NOMO-1 treated with DMSO at 0.1 percent for 48 hours (cell line): ENCODE results near the gene UGT1A5.

Experiments used
- DNase-seq: peaks from one replicate; lab custom pipeline; 2025; ENCODE audit not compliant: unreplicated experiment; lab: John Stamatoyannopoulos, UW

UGT1A5 gene

DNA sequence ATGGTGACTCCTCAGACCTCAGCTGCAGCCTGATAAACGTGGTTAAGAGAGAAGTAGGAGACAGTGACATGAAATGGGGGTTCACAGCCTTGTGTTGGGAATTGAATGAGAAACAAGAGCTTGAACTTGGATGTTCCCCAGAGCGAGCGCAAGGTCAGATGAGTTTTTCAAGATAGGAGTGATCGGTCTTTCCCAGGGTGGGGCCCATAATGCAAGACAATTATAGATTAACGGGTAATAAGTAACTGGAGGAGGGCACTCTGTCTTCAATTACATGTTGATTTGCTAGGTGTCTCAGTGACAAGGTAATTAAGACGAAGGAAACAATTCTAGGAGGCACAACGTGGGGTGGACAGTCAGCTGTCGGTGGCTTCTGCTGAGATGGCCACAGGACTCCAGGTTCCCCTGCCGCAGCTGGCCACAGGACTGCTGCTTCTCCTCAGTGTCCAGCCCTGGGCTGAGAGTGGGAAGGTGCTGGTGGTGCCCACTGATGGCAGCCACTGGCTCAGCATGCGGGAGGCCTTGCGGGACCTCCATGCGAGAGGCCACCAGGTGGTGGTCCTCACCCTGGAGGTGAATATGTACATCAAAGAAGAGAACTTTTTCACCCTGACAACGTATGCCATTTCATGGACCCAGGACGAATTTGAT, at the start of gene UGT1A5:
TSS of gene UGT1A5 (plus strand) at position 297 of the 651 bp plus-strand sequence. CDS start at position 382, 85 bp downstream.
- no peak for DNase-seq

DNA sequence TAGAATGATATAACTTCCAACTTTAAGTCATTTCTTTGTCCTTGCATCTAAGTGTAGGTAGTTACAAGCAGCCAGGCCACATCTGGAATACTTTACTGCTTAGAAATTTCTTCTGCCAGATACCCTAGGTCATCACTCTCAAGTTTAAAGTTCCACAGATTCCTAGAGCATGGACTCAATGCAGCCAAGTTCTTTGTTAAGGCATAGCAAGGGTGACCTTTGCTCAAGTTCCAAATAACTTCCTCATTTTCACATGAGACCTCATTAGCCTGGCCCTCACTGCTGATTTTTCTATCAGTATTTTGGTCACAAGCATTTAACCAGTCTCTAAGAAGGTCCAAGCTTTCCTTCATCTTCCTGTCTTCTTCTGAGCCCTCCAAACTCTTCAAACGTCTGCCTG, 48.8 kb upstream of the UGT1A5 start:
- DNase-seq, result no peak

DNA sequence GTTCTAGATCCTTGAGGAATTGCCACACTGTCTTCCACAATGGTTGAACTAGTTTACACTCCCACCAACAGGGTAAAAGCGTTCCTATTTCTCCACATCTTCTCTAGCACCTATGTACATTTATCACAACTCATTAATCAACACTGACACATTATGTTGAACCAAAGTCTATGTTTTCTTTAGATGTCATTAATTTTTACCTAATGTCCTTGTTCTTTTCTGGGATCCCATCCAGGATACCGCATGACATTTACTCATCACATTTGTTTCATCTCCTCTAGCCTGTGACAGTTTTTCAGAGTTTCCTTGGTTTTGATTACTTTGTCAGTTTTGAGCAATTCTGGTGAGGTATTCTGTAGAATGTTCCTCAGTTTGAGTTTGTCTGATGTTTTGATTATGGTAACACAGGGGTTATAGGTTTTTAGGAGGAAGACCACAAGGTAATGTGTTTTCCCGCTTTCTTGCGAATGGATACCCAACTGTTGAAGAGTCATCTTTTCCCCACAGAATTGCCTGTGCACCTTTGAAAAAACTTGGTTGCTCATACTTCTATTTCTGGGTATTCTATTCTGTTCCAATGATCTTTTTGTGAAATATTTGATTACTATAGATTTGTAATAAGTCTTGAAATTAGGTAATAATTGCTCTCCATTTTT, 44.0 kb upstream of the UGT1A5 start:
- no peak for DNase-seq

DNA sequence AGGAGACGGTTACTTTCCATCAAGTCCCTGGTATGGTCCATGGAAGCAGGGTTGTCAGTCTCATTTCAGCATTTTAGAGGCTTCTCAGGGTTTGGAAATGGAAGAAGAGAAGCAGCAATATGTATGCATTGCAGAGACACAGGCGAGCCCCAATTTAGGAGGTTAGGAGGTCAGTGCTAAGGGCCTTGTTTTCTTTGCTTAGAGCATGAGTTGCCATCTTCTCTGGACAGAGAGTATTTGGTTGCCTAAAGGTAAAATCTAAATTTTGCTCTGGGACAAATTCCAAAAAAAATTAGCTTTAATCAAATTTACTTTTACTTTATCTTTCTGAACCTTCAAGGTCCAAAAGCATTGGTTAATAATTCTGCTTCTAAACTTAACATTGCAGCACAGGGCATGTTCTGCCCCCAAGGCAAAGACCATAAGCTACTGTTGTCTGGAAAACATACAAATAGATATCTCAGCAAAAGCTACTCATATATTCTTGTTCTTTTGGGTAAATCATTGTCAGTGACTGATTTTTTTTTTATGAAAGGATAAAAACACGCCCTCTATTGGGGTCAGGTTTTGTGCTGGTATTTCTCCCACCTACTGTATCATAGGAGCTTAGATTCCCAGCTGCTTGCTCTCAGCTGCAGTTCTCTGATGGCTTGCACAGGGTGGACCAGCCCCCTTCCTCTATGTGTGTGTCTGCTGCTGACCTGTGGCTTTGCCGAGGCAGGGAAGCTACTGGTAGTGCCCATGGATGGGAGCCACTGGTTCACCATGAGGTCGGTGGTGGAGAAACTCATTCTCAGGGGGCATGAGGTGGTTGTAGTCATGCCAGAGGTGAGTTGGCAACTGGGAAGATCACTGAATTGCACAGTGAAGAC, 41.2 kb upstream of the UGT1A5 start, which contains the start of gene UGT1A9:
TSS of gene UGT1A9 (plus strand) at position 609 of the 872 bp plus-strand sequence. CDS start at position 646, 37 bp downstream.
- no peak for DNase-seq

GRCh38 chr2:233672886-233673285, 39.8 kb upstream of the UGT1A5 start:
- peak; percentile 18 for DNase-seq

GRCh38 chr2:233673896-233674295, 38.8 kb upstream of the UGT1A5 start:
- no peak for DNase-seq

DNA sequence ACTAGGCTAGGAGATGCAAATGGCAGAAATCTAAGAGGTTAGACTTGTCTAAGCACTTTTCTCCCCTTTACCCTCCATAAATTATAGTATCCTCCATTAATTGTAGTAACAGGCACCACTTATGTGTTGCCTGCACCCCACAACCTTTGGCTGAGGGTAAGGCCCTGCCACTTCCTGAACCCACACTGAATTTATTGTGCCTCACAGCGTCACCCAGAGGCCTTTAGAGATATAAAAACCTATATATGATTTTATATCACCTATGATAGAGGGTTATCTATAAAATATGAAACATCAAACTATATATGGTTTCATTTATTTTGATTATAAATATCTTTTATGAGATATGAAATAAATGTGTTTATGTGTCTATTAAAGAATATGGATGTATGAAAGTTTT, 38.4 kb upstream of the UGT1A5 start:
- DNase-seq, result no peak

DNA sequence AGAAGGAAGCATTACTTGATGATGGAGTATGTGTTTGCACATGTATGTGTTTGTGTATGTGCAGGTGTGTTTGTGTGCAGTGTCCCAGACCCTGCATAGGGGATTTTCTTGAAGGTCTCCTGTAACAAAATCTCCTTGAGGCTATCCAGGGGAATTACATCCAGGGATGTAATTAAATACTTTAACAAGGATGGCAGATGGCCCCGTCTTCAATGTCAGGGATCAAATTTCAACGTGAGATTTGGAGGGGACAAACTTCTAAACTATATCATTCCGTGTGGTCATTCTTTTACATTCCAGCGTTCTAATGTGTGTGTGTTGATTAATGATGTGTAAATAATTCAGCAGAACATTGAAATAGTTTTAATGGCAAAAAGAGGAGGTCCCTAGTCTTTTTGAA, 37.7 kb upstream of the UGT1A5 start:
- DNase-seq, result no peak

DNA sequence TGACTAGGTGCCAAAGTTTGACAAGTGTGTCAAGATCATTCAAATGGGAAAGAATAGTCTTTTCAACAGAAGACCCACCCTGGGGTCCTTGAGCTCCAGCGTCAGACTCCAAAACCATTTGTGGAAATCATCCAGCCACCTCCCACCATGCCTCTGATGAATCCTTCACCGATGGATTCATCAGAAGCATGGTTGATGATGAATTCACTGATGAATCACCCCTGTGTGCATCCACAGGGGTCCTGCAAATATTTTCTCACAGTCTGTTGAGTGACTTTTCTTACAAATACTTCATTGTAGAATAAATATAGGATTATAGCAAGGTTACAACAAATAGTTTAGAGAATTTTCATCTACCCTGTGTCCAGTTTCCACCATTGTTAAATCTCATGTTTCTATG, 36.7 kb upstream of the UGT1A5 start:
- no peak for DNase-seq

- DNase-seq, result no peak
These were observed 33.5 kb upstream of the UGT1A5 start for GRCh38 chr2:233679196-233679595.

- DNase-seq, result no peak
These were observed 32.2 kb upstream of the UGT1A5 start for GRCh38 chr2:233680361-233681045.

GRCh38 chr2:233681521-233682099, 31.1 kb upstream of the UGT1A5 start, which contains the start of gene UGT1A7:
TSS of gene UGT1A7 (plus strand) at chr2:233681901. CDS start at chr2:233681938, 37 bp downstream.
- no peak for DNase-seq

- no peak for DNase-seq
These were observed 28.1 kb upstream of the UGT1A5 start for GRCh38 chr2:233684640-233685039.

DNA sequence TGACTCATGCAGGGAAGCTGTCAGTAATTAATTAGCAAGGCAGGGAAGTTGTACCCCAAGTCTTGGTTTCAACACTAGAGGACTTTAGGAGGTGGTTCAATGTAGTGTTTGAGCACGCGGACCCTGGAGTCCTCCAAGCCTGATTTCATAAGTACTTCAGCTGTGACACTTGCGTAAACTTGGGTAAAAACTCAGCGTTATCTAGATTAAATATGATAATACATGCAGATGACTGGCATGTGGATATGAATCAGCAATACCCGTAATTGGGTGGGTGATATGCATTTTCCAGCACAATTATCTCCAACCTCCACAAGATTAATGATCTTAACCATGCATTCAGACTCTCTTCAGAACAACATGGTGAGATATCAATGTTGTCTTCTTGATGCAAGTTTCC, 25.8 kb upstream of the UGT1A5 start:
- peak; percentile 31 for DNase-seq

- DNase-seq, result no peak
These were observed 24.4 kb upstream of the UGT1A5 start for GRCh38 chr2:233688341-233688740.

DNA sequence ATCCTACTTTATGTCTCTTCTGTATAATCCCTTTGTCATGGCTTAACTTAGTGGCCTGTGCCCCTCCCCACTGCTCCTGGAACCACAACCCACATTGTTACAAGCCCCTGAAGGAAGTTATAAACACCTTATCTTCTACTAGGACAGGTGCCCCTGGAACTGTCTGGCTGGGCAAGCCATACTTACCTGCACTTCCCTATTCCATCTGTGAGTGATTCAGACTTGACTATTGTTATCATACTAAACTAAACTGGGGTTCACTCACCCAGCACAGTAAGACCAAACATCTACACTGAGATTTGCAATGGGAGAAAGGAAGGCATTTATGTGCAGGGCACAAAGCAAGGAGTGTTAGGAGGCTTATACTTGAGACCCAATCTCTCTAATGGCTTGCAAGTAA, 23.7 kb upstream of the UGT1A5 start:
- DNase-seq, result no peak

- no peak for DNase-seq
These were observed 23.2 kb upstream of the UGT1A5 start for GRCh38 chr2:233689501-233689900.

GRCh38 chr2:233690444-233690843, 22.3 kb upstream of the UGT1A5 start:
- no peak for DNase-seq

GRCh38 chr2:233691443-233692433, 21.0 kb upstream of the UGT1A5 start:
- no peak for DNase-seq
